ENCODE data around the gene SCFD2.

Gene SCFD2

DNA sequence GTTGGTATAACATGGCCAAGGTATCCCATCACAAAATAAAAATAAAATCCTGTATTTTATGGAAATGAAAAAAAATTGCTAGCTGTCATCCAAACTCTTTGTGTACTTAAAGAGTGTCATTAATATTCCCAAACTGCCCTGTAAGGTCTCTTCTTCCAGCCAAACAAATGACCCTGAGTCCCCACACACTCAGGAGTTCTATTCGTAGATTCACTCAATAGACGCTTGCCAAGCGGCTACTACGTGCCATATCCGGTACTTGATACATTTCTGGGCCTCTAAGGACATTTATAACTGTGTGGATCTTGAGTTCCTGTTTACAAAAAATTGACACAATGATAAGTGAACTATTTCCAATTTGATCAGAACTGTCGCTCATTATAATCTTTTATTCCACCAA lies 245.1 kb downstream of the SCFD2 start:
- Histone ChIP-seq H3K27me3 (replicated peaks; ENCODE audit: control insufficient read depth, insufficient read depth, low read length, poor library complexity, severe bottlenecking) (no peaks in the 10 kb centered on the region), H3K4me1 (ENCODE audit: control insufficient read depth, insufficient read depth, low read length, poor library complexity, severe bottlenecking) (no peaks in the 10 kb centered on the region), H3K4me3 (ENCODE audit: insufficient read depth, low read depth, low read length, poor library complexity, severe bottlenecking) (no peak overlapping the region), H3K9me3 (ENCODE audit: control insufficient read depth, low read length) (no peaks in the 10 kb centered on the region), H3K27ac (ENCODE audit: insufficient read depth, low read length, poor library complexity, severe bottlenecking) (no peak overlapping the region), H3K36me3 (ENCODE audit: control insufficient read depth, insufficient read depth, low read length) (no peaks in the 10 kb centered on the region)
- DNase-seq = no peak

DNA sequence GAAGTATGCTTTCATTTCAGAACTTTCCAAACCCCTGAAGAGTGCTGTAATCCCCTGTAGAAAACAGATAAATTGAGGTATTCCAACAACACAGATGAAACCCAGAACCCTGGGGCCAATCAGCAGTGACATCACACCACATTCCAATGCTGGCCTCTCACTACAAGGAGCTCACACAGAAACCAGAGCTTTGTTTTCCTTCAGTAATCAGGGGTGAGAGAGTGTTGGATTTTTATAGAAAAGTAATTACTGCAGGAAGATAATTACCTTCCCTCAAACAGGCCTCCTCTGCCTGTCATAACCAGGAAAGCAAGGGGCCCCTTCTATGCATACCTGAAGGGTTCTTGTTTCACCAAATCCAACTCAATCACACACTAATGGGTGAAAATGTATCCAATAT lies 246.2 kb downstream of the SCFD2 start:
- Histone ChIP-seq H3K27me3 (replicated peaks; ENCODE audit: control insufficient read depth, insufficient read depth, low read length, poor library complexity, severe bottlenecking) (no peaks in the 10 kb centered on the region), H3K36me3 (ENCODE audit: control insufficient read depth, insufficient read depth, low read length) (no peaks in the 10 kb centered on the region), H3K4me1 (ENCODE audit: control insufficient read depth, insufficient read depth, low read length, poor library complexity, severe bottlenecking) (no peaks in the 10 kb centered on the region), H3K4me3 (ENCODE audit: insufficient read depth, low read depth, low read length, poor library complexity, severe bottlenecking) (no peak overlapping the region), H3K9me3 (ENCODE audit: control insufficient read depth, low read length) (no peaks in the 10 kb centered on the region), H3K27ac (ENCODE audit: insufficient read depth, low read length, poor library complexity, severe bottlenecking) (no peak overlapping the region)
- DNase-seq = no peak

DNA sequence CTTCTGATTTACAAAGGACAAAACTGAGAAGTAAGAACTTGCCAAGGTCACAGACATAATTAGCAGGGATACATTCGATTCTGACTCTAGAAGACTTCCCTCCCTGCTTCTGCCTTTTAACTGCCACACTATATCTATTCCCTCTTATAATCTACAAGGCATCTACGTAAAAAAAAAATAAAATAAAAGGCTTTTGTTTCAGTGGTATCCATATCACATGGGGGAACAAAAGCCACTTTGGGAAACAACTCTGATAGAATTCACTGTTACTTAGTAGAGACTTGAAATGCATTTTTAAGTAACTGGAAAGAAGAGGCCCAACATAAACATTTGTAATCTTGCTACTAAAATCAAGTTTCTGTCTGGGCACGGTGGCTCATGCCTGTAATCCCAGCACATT lies 247.2 kb downstream of the SCFD2 start:
- no peak for DNase-seq
- H3K9me3 ChIP-seq (ENCODE audit: control insufficient read depth, low read length) = no peaks in the 10 kb centered on the region
- no peaks in the 10 kb centered on the region for H3K36me3 ChIP-seq (ENCODE audit: control insufficient read depth, insufficient read depth, low read length)
- no peak overlapping the region for H3K27ac ChIP-seq (ENCODE audit: insufficient read depth, low read length, poor library complexity, severe bottlenecking)
- H3K27me3 ChIP-seq (replicated peaks; ENCODE audit: control insufficient read depth, insufficient read depth, low read length, poor library complexity, severe bottlenecking) = no peaks in the 10 kb centered on the region
- no peak overlapping the region for H3K4me3 ChIP-seq (ENCODE audit: insufficient read depth, low read depth, low read length, poor library complexity, severe bottlenecking)
- no peaks in the 10 kb centered on the region for H3K4me1 ChIP-seq (ENCODE audit: control insufficient read depth, insufficient read depth, low read length, poor library complexity, severe bottlenecking)

DNA sequence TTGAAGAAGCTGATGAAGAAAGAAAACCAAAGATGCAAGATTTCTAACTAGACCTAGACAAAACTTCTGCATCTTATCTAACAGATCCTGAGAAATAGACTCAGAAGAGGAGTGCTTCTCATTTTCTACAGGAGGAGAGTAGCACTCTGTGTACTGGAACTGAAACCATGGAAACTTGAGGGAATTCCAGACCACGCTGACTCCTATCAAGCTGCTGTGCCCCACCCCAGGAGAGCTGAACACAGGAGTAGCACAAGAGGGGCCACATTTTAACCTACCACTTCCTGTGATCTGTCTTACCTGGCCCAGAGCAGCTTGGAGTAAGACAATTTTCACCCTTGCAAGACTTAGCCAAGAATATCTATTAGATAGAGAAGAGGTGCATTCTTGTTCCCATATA lies 248.9 kb downstream of the SCFD2 start:
- no peaks in the 10 kb centered on the region for H3K36me3 ChIP-seq (ENCODE audit: control insufficient read depth, insufficient read depth, low read length)
- no peaks in the 10 kb centered on the region for H3K9me3 ChIP-seq (ENCODE audit: control insufficient read depth, low read length)
- DNase-seq = no peak
- H3K4me1 ChIP-seq (ENCODE audit: control insufficient read depth, insufficient read depth, low read length, poor library complexity, severe bottlenecking) = no peaks in the 10 kb centered on the region
- H3K4me3 ChIP-seq (ENCODE audit: insufficient read depth, low read depth, low read length, poor library complexity, severe bottlenecking) = no peak overlapping the region
- H3K27ac ChIP-seq (ENCODE audit: insufficient read depth, low read length, poor library complexity, severe bottlenecking) = no peak overlapping the region
- no peaks in the 10 kb centered on the region for H3K27me3 ChIP-seq (replicated peaks; ENCODE audit: control insufficient read depth, insufficient read depth, low read length, poor library complexity, severe bottlenecking)

DNA sequence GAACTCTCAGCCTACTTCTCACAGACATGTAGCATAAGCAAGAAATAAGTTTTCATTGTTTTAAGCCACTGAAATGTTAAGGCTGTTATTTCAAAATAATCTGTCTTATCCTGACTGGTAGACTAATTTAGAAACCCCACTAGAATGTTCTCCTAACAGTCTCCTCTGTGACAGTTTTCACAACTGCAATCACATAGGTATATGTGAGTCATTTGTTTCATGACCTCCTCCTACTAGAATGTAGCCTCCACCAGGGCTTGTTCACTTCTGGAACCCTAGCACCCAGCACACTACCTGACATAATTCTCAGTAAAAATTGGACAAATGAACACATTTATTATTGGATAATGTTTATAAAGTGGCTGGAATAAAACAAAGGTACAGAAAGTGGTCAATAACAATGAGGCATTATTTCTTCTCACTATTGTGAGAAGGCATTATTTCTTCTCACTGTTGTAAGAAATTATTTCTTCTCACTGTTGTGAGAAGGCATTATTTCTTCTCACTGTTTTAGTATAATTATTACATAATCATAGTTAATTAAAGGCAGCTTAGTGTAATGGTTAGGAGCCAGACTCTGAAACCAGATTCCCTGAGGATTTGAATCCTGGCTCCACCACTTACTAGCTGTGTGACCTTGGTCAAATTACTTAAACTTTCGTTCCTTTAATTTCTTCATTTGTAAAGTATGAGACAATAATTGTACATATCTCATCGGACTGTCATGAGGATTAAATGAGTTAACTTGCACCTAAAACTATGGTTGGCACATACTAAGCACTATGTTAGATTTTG lies 252.2 kb downstream of the SCFD2 start:
- no peaks in the 10 kb centered on the region for H3K27me3 ChIP-seq (replicated peaks; ENCODE audit: control insufficient read depth, insufficient read depth, low read length, poor library complexity, severe bottlenecking)
- no peaks in the 10 kb centered on the region for H3K9me3 ChIP-seq (ENCODE audit: control insufficient read depth, low read length)
- H3K36me3 ChIP-seq (ENCODE audit: control insufficient read depth, insufficient read depth, low read length) = no peaks in the 10 kb centered on the region
- DNase-seq = no peak
- H3K27ac ChIP-seq (ENCODE audit: insufficient read depth, low read length, poor library complexity, severe bottlenecking) = no peak overlapping the region
- no peak overlapping the region for H3K4me3 ChIP-seq (ENCODE audit: insufficient read depth, low read depth, low read length, poor library complexity, severe bottlenecking)
- no peaks in the 10 kb centered on the region for H3K4me1 ChIP-seq (ENCODE audit: control insufficient read depth, insufficient read depth, low read length, poor library complexity, severe bottlenecking)

DNA sequence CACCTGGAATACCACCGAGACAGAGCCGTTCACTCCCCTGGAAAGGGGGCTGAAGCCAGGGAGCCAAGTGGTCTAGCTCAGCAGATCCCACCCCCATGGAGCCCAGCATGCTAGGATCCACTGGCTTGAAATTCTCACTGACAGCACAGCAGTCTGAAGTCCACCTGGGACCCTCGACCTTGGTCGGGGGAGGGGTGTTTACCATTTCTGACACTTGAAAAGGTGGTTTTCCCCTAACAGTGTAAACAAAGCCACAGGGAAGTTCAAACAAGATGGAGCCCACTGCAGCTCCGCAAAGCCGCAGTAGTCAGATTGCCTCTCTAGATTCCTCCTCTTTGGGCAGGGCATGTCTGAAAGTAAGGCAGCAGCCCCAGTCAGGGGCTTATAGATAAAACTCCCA lies 260.5 kb downstream of the SCFD2 start:
- no peak overlapping the region for H3K27ac ChIP-seq (ENCODE audit: insufficient read depth, low read length, poor library complexity, severe bottlenecking)
- no peaks in the 10 kb centered on the region for H3K36me3 ChIP-seq (ENCODE audit: control insufficient read depth, insufficient read depth, low read length)
- no peak for DNase-seq
- H3K9me3 ChIP-seq (ENCODE audit: control insufficient read depth, low read length) = no peaks in the 10 kb centered on the region
- no peaks in the 10 kb centered on the region for H3K27me3 ChIP-seq (replicated peaks; ENCODE audit: control insufficient read depth, insufficient read depth, low read length, poor library complexity, severe bottlenecking)
- H3K4me1 ChIP-seq (ENCODE audit: control insufficient read depth, insufficient read depth, low read length, poor library complexity, severe bottlenecking) = no peaks in the 10 kb centered on the region
- no peak overlapping the region for H3K4me3 ChIP-seq (ENCODE audit: insufficient read depth, low read depth, low read length, poor library complexity, severe bottlenecking)

DNA sequence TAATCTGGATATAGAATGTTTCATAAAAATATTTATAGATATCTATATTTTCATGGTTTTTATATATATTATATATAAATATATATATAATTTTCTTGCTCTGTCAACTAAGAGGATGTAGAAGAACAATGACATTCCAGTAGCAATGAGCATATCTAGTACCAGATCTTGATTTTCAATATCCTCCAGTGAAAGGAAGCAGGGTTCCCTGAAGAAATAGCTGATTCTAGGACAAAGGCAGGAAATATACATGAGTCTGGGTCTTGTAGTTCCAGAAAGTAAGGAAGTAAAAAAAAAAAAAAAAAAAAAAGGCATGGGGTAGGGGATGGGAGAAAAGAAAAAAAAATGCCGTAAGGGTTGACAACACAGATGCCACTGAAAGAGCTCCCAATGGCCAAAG lies 262.4 kb downstream of the SCFD2 start:
- no peaks in the 10 kb centered on the region for H3K36me3 ChIP-seq (ENCODE audit: control insufficient read depth, insufficient read depth, low read length)
- H3K4me1 ChIP-seq (ENCODE audit: control insufficient read depth, insufficient read depth, low read length, poor library complexity, severe bottlenecking) = no peaks in the 10 kb centered on the region
- no peak overlapping the region for H3K4me3 ChIP-seq (ENCODE audit: insufficient read depth, low read depth, low read length, poor library complexity, severe bottlenecking)
- no peak overlapping the region for H3K27ac ChIP-seq (ENCODE audit: insufficient read depth, low read length, poor library complexity, severe bottlenecking)
- DNase-seq = no peak
- no peaks in the 10 kb centered on the region for H3K9me3 ChIP-seq (ENCODE audit: control insufficient read depth, low read length)
- H3K27me3 ChIP-seq (replicated peaks; ENCODE audit: control insufficient read depth, insufficient read depth, low read length, poor library complexity, severe bottlenecking) = no peaks in the 10 kb centered on the region

DNA sequence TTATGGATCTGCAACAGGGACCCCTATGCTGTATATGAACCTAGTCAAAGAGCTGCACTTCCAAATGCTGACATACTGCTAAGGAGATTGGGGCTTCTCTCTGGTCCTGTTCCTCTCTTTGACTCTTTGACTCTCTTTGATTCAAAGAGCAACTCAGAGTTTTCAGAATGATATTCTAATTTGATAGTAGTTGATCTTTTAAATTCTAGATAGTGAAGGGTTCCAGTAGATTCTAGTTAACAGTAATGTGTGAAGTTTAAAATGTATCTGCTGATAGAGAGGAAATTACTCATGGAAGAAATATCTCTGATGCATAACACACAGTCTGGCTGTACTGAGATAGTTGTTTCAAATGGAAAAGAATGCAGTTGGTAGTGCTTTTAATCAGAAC lies 264.7 kb downstream of the SCFD2 start:
- no peaks in the 10 kb centered on the region for H3K9me3 ChIP-seq (ENCODE audit: control insufficient read depth, low read length)
- H3K4me3 ChIP-seq (ENCODE audit: insufficient read depth, low read depth, low read length, poor library complexity, severe bottlenecking) = no peak overlapping the region
- no peak for DNase-seq
- H3K27me3 ChIP-seq (replicated peaks; ENCODE audit: control insufficient read depth, insufficient read depth, low read length, poor library complexity, severe bottlenecking) = no peaks in the 10 kb centered on the region
- no peaks in the 10 kb centered on the region for H3K4me1 ChIP-seq (ENCODE audit: control insufficient read depth, insufficient read depth, low read length, poor library complexity, severe bottlenecking)
- H3K27ac ChIP-seq (ENCODE audit: insufficient read depth, low read length, poor library complexity, severe bottlenecking) = no peak overlapping the region
- H3K36me3 ChIP-seq (ENCODE audit: control insufficient read depth, insufficient read depth, low read length) = no peaks in the 10 kb centered on the region

DNA sequence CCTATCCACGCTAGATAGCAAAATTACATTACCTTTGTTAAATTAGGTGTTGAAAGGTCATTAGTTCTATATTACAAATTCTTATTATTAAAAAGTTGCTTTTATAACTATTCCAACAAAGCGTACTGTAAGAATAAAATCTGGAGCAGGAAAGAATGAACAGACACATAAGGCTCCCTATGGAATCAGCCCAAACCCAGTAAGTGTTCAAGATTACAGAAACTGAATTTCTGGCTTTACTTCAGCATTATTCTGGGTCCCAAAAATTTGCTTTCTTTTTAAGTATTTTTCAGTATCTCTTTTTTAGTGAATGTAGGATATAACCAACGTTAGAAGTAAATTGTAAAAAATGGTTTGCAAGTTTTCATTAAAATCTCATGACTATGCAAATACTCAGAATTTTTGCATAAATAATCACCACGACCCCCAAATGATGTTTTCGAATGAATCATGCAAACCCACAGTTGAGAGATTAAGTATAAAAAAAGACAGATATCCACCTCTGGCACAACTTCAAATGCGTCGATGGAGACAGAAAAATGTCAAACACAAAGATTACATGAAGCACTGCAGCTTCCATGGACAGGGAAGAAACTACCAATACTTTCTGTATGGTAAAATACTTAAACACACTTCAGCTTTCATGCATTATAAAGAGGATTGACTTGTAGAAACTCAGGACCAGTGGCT lies 265.2 kb downstream of the SCFD2 start:
- Histone ChIP-seq H3K4me3 (ENCODE audit: insufficient read depth, low read depth, low read length, poor library complexity, severe bottlenecking) (no peak overlapping the region), H3K27ac (ENCODE audit: insufficient read depth, low read length, poor library complexity, severe bottlenecking) (no peak overlapping the region), H3K36me3 (ENCODE audit: control insufficient read depth, insufficient read depth, low read length) (no peaks in the 10 kb centered on the region), H3K27me3 (replicated peaks; ENCODE audit: control insufficient read depth, insufficient read depth, low read length, poor library complexity, severe bottlenecking) (no peaks in the 10 kb centered on the region), H3K4me1 (ENCODE audit: control insufficient read depth, insufficient read depth, low read length, poor library complexity, severe bottlenecking) (no peaks in the 10 kb centered on the region), H3K9me3 (ENCODE audit: control insufficient read depth, low read length) (no peaks in the 10 kb centered on the region)
- DNase-seq = no peak

DNA sequence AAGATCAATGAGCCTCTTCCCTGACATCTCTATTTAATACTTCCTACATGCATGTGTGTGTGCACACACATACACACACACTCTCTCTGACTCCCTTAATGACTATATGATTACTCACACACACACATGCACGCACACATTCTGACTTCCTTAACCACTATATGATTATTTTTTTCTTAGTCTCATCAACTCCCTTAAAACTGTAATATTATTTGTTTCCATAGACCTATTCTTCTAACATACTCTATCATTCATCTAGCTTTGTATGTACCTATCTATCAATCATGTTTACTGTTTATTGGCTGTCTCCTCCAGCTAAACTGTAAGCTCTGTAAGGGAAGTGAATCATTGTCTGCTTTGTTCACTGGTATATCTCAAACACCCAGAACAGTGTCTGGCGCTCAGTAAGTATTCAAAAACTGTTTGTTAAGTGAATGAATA lies 267.2 kb downstream of the SCFD2 start:
- Histone ChIP-seq H3K4me3 (ENCODE audit: insufficient read depth, low read depth, low read length, poor library complexity, severe bottlenecking) (no peak overlapping the region), H3K27me3 (replicated peaks; ENCODE audit: control insufficient read depth, insufficient read depth, low read length, poor library complexity, severe bottlenecking) (no peaks in the 10 kb centered on the region), H3K4me1 (ENCODE audit: control insufficient read depth, insufficient read depth, low read length, poor library complexity, severe bottlenecking) (no peaks in the 10 kb centered on the region), H3K36me3 (ENCODE audit: control insufficient read depth, insufficient read depth, low read length) (no peaks in the 10 kb centered on the region), H3K9me3 (ENCODE audit: control insufficient read depth, low read length) (no peaks in the 10 kb centered on the region), H3K27ac (ENCODE audit: insufficient read depth, low read length, poor library complexity, severe bottlenecking) (no peak overlapping the region)
- no peak for DNase-seq
